Keratinocyte (primary cell): Measurements from ENCODE around the gene C12orf75. TPM values are rescaled to one million over a fixed set of nuclear protein-coding genes. Genes with fewer than 3 reads are reported as not detected.

Experiments used
- DNase-seq: peaks from one replicate; pipeline ENCODE4 v3.0.0-alpha.2; 2011; ENCODE audit warnings: low read depth, missing footprints, low spot score
- FAIRE-seq: peaks from 2 replicates; lab custom pipeline; 2011; peaks lifted over from hg19 to GRCh38; lab: Jason Lieb, UNC
- H2AFZ ChIP-seq: 2 replicates; pipeline ENCODE4 v1.6.0; 2012; ENCODE audit warnings: low read length, control low read depth, inconsistent platforms; ENCODE audit not compliant: control insufficient read depth
- H3K27ac ChIP-seq: 2 replicates; pipeline ENCODE4 v1.5.1; 2011; ENCODE audit warnings: low read length; ENCODE audit not compliant: control insufficient read depth, insufficient read depth
- H3K27me3 ChIP-seq: 3 replicates; pipeline ENCODE4 v1.6.0; 2011; ENCODE audit warnings: low read length; ENCODE audit not compliant: control insufficient read depth, insufficient read depth; ENCODE audit errors: extremely low read depth
- H3K36me3 ChIP-seq, 2 experiments: 2 replicates in 1 of 2; 3 replicates in 1 of 2; pipeline ENCODE4 v1.5.1; 2011; ENCODE audit warnings: low read length in 2 of 2, mild to moderate bottlenecking in 1 of 2; ENCODE audit not compliant: control insufficient read depth in 2 of 2, insufficient read depth in 2 of 2; ENCODE audit errors: extremely low read depth in 1 of 2
- H3K4me1 ChIP-seq: 3 replicates; pipeline ENCODE4 v1.5.1; 2011; ENCODE audit warnings: low read length; ENCODE audit not compliant: control insufficient read depth, insufficient read depth; ENCODE audit errors: extremely low read depth
- H3K4me2 ChIP-seq: 3 replicates; pipeline ENCODE4 v1.6.0; 2011; ENCODE audit warnings: low read depth, low read length; ENCODE audit not compliant: control insufficient read depth, insufficient read depth; ENCODE audit errors: extremely low read depth
- H3K4me3 ChIP-seq, 3 experiments: fragments of 200-600 bp in 1 of 3; sonication (generic) in 1 of 3; 2 replicates in 2 of 3; 3 replicates in 1 of 3; pipeline ENCODE4 v1.5.1; 2011 to 2016; ENCODE audit warnings: low read length in 3 of 3, mild to moderate bottlenecking in 3 of 3, control low read depth in 2 of 3, inconsistent platforms in 1 of 3, low read depth in 1 of 3, mixed read lengths in 1 of 3, mixed run types in 1 of 3, moderate library complexity in 1 of 3; ENCODE audit not compliant: control insufficient read depth in 2 of 3, insufficient read depth in 2 of 3; ENCODE audit errors: extremely low read depth in 1 of 3
- H3K79me2 ChIP-seq: 2 replicates; pipeline ENCODE4 v1.6.0; 2012; ENCODE audit warnings: low read length; ENCODE audit not compliant: control insufficient read depth, insufficient read depth
- H3K9ac ChIP-seq: 3 replicates; pipeline ENCODE4 v1.6.0; 2011; ENCODE audit warnings: low read length; ENCODE audit not compliant: control insufficient read depth, insufficient read depth; ENCODE audit errors: extremely low read depth
- H3K9me1 ChIP-seq: 3 replicates; pipeline ENCODE4 v1.6.0; 2011; ENCODE audit warnings: low read length; ENCODE audit not compliant: control insufficient read depth, insufficient read depth; ENCODE audit errors: extremely low read depth
- H3K9me3 ChIP-seq: 2 replicates; pipeline ENCODE4 v1.5.1; 2012; ENCODE audit warnings: low read depth, low read length; ENCODE audit not compliant: control insufficient read depth
- H4K20me1 ChIP-seq: 3 replicates; pipeline ENCODE4 v1.6.0; 2011; ENCODE audit warnings: low read length; ENCODE audit not compliant: control insufficient read depth, insufficient read depth; ENCODE audit errors: extremely low read depth
- EZH2 ChIP-seq: IDR thresholded peaks from one replicate; pipeline ENCODE4 v1.6.1; 2012; ENCODE audit warnings: inconsistent platforms, mild to moderate bottlenecking, low read length, moderate library complexity
- dilution Hi-C: fragments of 300-500 bp; cut with MboI; formaldehyde crosslinking; loops from one replicate; pipeline ENCODE4 v1.7.0; 2020; ENCODE audit warnings: low sequenced_read_pairs; ENCODE audit not compliant: extremely low pct_ligation_motif_present
- polyA plus RNA-seq, 5 experiments: library from polyadenylated mRNA; depleted of rRNA in 3 of 5; stranded (reverse) in 3 of 5; stranded (forward) in 1 of 5; unstranded in 1 of 5; fragments of >200 nt; gene quantifications; 1 replicate in 1 of 5; 2 replicates in 3 of 5; 3 replicates in 1 of 5; pipeline versions ENCODE4 v1.2.1 to v1.2.3, GENCODE V29; 2011 to 2012; ENCODE audit warnings: missing spikeins in 2 of 5, low read depth in 1 of 5, low replicate concordance in 1 of 5
- TF ChIP-seq, protein P1 (sequence below), 3 experiments: IDR thresholded peaks in 1 of 3; conservative IDR thresholded peaks in 1 of 3; optimal IDR thresholded peaks in 1 of 3; 2 replicates in 2 of 3; 3 replicates in 1 of 3; pipeline versions ENCODE3 to v1.5.1; 2011; ENCODE audit warnings: low read length in 3 of 3, mild to moderate bottlenecking in 3 of 3, moderate library complexity in 2 of 3, control low read depth in 1 of 3, inconsistent platforms in 1 of 3; ENCODE audit not compliant: insufficient read depth in 2 of 3; ENCODE audit errors: extremely low read depth in 1 of 3

The C12orf75 gene
- polyA plus RNA-seq, 1 donor (not counting 4 experiments of a cell fraction or from before 2014, with no cell fraction given), result 160 TPM

GRCh38 chr12:105335856-105336255, 5.4 kb downstream of the C12orf75 start:
- Histone ChIP-seq H3K4me3 (no peak overlapping the region), H3K9me3 (peaks cover 2% of the 10 kb centered on the region), H3K36me3 (peaks cover 0 to 2% of the 10 kb centered on the region in 2 experiments), H3K4me1 (peaks cover 30% of the 10 kb centered on the region), H3K27ac (no peak overlapping the region), H3K27me3 (no peaks in the 10 kb centered on the region), H3K4me2 (no peak overlapping the region), H3K9ac (no peak overlapping the region), H3K79me2 (peaks cover 67% of the 10 kb centered on the region), H3K9me1 (no peaks in the 10 kb centered on the region), H4K20me1 (no peaks in the 10 kb centered on the region), H2AFZ (no peak overlapping the region)
- DNase-seq (no peak), FAIRE-seq (no peak)
- no peak for TF ChIP-seq EZH2
- TF ChIP-seq, protein P1, sequence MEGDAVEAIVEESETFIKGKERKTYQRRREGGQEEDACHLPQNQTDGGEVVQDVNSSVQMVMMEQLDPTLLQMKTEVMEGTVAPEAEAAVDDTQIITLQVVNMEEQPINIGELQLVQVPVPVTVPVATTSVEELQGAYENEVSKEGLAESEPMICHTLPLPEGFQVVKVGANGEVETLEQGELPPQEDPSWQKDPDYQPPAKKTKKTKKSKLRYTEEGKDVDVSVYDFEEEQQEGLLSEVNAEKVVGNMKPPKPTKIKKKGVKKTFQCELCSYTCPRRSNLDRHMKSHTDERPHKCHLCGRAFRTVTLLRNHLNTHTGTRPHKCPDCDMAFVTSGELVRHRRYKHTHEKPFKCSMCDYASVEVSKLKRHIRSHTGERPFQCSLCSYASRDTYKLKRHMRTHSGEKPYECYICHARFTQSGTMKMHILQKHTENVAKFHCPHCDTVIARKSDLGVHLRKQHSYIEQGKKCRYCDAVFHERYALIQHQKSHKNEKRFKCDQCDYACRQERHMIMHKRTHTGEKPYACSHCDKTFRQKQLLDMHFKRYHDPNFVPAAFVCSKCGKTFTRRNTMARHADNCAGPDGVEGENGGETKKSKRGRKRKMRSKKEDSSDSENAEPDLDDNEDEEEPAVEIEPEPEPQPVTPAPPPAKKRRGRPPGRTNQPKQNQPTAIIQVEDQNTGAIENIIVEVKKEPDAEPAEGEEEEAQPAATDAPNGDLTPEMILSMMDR (optimal IDR thresholded peaks at IDR 0.05 in 1 of 3, IDR thresholded peaks at IDR 0.05 in 1 of 3, conservative IDR thresholded peaks at IDR 0.05 in 1 of 3; ENCODE audit: extremely low read depth in 1 of 3, insufficient read depth in 2 of 3, low read length in 3 of 3), result no peak
- dilution Hi-C loops, result no loop called here

- Histone ChIP-seq H3K4me3 (no peak overlapping the region), H3K4me1 (peaks cover 30% of the 10 kb centered on the region), H3K9ac (no peak overlapping the region), H3K27me3 (no peaks in the 10 kb centered on the region), H3K79me2 (peaks cover 67% of the 10 kb centered on the region), H3K36me3 (peaks cover 0 to 2% of the 10 kb centered on the region in 2 experiments), H3K27ac (no peak overlapping the region), H3K9me3 (peaks cover 2% of the 10 kb centered on the region), H4K20me1 (no peaks in the 10 kb centered on the region), H2AFZ (no peak overlapping the region), H3K9me1 (no peaks in the 10 kb centered on the region), H3K4me2 (no peak overlapping the region)
- dilution Hi-C loops, result no loop called here
- no peak for FAIRE-seq
- DNase-seq, result no peak
- TF ChIP-seq, protein P1 (optimal IDR thresholded peaks at IDR 0.05 in 1 of 3, IDR thresholded peaks at IDR 0.05 in 1 of 3, conservative IDR thresholded peaks at IDR 0.05 in 1 of 3; ENCODE audit: extremely low read depth in 1 of 3, insufficient read depth in 2 of 3, low read length in 3 of 3), result no peak
- TF ChIP-seq EZH2, result no peak
These were observed 5.9 kb downstream of the C12orf75 start for GRCh38 chr12:105336411-105336810.
